Measurements from ENCODE around the gene MAGI2. TPM values are rescaled to one million over a fixed set of nuclear protein-coding genes. Genes with fewer than 3 reads are reported as not detected.

MAGI2 gene
- total RNA-seq, 3 donors from 2014 or later: 9.8 to 22.7 (median 20.2) TPM

DNA sequence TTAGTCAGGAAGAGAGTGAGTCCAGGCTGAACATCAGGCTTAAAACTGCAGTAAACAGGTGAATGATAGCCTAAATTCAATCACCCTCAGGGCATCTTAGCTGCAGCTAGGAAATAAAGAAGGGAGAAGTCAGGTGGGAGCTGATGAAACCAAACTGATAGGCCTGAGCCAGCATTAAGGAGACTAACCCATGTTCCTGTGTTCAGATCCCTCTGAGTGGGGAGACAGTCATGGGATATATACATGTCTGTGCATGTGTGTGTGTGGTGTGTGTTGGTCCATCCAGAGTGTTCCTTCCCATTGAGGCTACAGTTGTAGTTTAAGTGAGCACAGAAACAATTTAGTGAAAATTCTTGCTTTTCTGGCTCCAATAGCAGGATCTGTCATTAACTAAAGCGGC is 1174.0 kb downstream of the MAGI2 start:
- H3K36me3 ChIP-seq: no peaks in the 10 kb centered on the region
- no peaks in the 10 kb centered on the region for H3K4me1 ChIP-seq
- intact Hi-C loops (cut with DNase I; ENCODE audit: low total_unique reads): no loop called here
- no peak overlapping the region for H3K4me3 ChIP-seq
- no peaks in the 10 kb centered on the region for H3K9me3 ChIP-seq
- TF ChIP-seq POLR2AphosphoS5 (IDR thresholded peaks at IDR 0.05) (no peak), POLR2A (IDR thresholded peaks at IDR 0.05) (no peak)
- TF ChIP-seq, protein P1, sequence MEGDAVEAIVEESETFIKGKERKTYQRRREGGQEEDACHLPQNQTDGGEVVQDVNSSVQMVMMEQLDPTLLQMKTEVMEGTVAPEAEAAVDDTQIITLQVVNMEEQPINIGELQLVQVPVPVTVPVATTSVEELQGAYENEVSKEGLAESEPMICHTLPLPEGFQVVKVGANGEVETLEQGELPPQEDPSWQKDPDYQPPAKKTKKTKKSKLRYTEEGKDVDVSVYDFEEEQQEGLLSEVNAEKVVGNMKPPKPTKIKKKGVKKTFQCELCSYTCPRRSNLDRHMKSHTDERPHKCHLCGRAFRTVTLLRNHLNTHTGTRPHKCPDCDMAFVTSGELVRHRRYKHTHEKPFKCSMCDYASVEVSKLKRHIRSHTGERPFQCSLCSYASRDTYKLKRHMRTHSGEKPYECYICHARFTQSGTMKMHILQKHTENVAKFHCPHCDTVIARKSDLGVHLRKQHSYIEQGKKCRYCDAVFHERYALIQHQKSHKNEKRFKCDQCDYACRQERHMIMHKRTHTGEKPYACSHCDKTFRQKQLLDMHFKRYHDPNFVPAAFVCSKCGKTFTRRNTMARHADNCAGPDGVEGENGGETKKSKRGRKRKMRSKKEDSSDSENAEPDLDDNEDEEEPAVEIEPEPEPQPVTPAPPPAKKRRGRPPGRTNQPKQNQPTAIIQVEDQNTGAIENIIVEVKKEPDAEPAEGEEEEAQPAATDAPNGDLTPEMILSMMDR (IDR thresholded peaks at IDR 0.05): no peak
- no peak overlapping the region for H3K27ac ChIP-seq
- H3K27me3 ChIP-seq: no peaks in the 10 kb centered on the region
- DNase-seq (ENCODE audit: low spot score in 2 of 2): no peak

DNA sequence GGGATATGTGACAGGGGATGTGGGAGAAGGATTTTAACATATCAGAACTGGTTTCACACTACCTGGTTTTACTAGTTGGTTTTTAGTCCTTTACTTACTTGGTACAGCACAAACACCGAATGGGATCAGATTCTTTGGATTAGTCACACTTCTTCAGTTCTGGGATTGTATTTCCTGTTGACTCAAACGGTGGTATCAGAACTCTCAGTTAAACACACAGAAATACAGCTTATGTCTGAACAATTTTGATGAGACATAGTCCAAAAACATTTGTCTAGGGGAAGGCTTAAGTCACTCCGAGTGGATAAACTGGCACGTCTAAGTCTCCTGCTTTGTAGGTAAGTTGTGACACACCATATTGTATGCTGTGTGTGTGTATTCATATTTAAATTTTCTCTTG is 1174.4 kb downstream of the MAGI2 start:
- Histone ChIP-seq H3K36me3 (no peaks in the 10 kb centered on the region), H3K4me1 (no peaks in the 10 kb centered on the region), H3K9me3 (no peaks in the 10 kb centered on the region), H3K4me3 (no peak overlapping the region), H3K27ac (no peak overlapping the region), H3K27me3 (no peaks in the 10 kb centered on the region)
- no peak for DNase-seq (ENCODE audit: low spot score in 2 of 2)
- TF ChIP-seq POLR2A (IDR thresholded peaks at IDR 0.05): no peak
- TF ChIP-seq, protein P1 (IDR thresholded peaks at IDR 0.05): no peak
- no peak for TF ChIP-seq POLR2AphosphoS5 (IDR thresholded peaks at IDR 0.05)
- intact Hi-C loops (cut with DNase I; ENCODE audit: low total_unique reads): no loop called here

- no peaks in the 10 kb centered on the region for H3K36me3 ChIP-seq
- TF ChIP-seq POLR2AphosphoS5 (IDR thresholded peaks at IDR 0.05) (no peak), POLR2A (IDR thresholded peaks at IDR 0.05) (no peak)
- TF ChIP-seq, protein P1 (IDR thresholded peaks at IDR 0.05): no peak
- H3K4me3 ChIP-seq: no peak overlapping the region
- H3K27me3 ChIP-seq: no peaks in the 10 kb centered on the region
- H3K27ac ChIP-seq: no peak overlapping the region
- no peak for DNase-seq (ENCODE audit: low spot score in 2 of 2)
- intact Hi-C loops (cut with DNase I; ENCODE audit: low total_unique reads): loop anchor here (5.0 kb wide), 1 partner anchor 1010 kb away; no protein-coding TSS in a partner anchor
- peaks cover 0 to 3% of the 10 kb centered on the region in 2 donors for H3K9me3 ChIP-seq
- H3K4me1 ChIP-seq: no peaks in the 10 kb centered on the region
These were observed 1186.3 kb downstream of the MAGI2 start for GRCh38 chr7:78267141-78267540.

GRCh38 chr7:78265486-78265885 is 1188.0 kb downstream of the MAGI2 start:
- intact Hi-C loops (cut with DNase I; ENCODE audit: low total_unique reads): loop anchor here (5.0 kb wide), 1 partner anchor 1012 kb away; no protein-coding TSS in a partner anchor
- H3K27ac ChIP-seq: no peak overlapping the region
- no peak for DNase-seq (ENCODE audit: low spot score in 2 of 2)
- no peak overlapping the region for H3K4me3 ChIP-seq
- no peaks in the 10 kb centered on the region for H3K4me1 ChIP-seq
- H3K9me3 ChIP-seq: peaks cover 0 to 3% of the 10 kb centered on the region in 2 donors
- H3K27me3 ChIP-seq: no peaks in the 10 kb centered on the region
- no peaks in the 10 kb centered on the region for H3K36me3 ChIP-seq
- TF ChIP-seq, protein P1 (IDR thresholded peaks at IDR 0.05): no peak
- TF ChIP-seq POLR2A (IDR thresholded peaks at IDR 0.05) (no peak), POLR2AphosphoS5 (IDR thresholded peaks at IDR 0.05) (no peak)

DNA sequence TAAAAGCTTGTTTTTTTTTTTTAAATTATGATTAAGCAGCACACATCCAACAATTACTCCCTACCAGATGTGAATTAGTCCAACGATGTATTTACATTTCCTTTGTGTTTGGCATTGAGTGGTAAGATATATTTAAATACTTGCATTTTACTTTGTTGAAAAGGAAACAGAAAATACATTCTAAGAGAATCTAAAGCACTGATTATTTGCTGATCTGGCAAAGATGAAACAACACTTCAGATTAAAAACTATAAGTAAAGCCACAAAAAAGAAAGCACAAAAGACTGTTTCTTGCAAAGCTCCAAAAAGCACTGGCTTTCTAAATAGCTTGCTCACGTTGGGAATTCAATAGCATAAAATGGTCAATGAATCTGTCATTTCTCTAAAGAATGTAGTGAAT is 1188.4 kb downstream of the MAGI2 start:
- no peak overlapping the region for H3K27ac ChIP-seq
- no peak for DNase-seq (ENCODE audit: low spot score in 2 of 2)
- no peaks in the 10 kb centered on the region for H3K27me3 ChIP-seq
- TF ChIP-seq POLR2A (IDR thresholded peaks at IDR 0.05) (no peak), POLR2AphosphoS5 (IDR thresholded peaks at IDR 0.05) (no peak)
- TF ChIP-seq, protein P1 (IDR thresholded peaks at IDR 0.05): no peak
- H3K4me3 ChIP-seq: no peak overlapping the region
- intact Hi-C loops (cut with DNase I; ENCODE audit: low total_unique reads): loop anchor here (5.0 kb wide), 1 partner anchor 1012 kb away; no protein-coding TSS in a partner anchor
- H3K4me1 ChIP-seq: no peaks in the 10 kb centered on the region
- H3K36me3 ChIP-seq: no peaks in the 10 kb centered on the region
- H3K9me3 ChIP-seq: peaks cover 0 to under 1% of the 10 kb centered on the region in 2 donors

Data from breast epithelium (tissue), 4 donors.